K562 (cell line): ENCODE results near the gene VTCN1. TPM values are rescaled to one million over a fixed set of nuclear protein-coding genes. Genes with fewer than 3 reads are reported as not detected.

Source experiments
- ATAC-seq: fragments of 200-7000 bp; cut with Tn5 transposase; 3 replicates; pipeline ENCODE4 v1.9.1; 2020; ENCODE audit warnings: moderate library complexity
- BruUV-seq: library from RNA; stranded (reverse); fragments of 400-500 nt; replicated peaks from 2 replicates; lab custom pipeline; 2021; lab: Mats Ljungman, UMichigan
- CTCF ChIA-PET: fragments of 300-600 bp; formaldehyde crosslinking; extraction: SDS; loops from one replicate; lab custom pipeline; 2021; ENCODE audit warnings: low intra/inter-chr PET ratio; lab: Yijun Ruan, JAX
- POLR2A ChIA-PET: fragments of 300-600, 350-650 bp; sonication (Branson Sonifier 250); formaldehyde crosslinking; extraction: SDS; loops from one replicate; lab custom pipeline; 2021; ENCODE audit warnings: antibody characterized with exemption, inconsistent platforms; lab: Yijun Ruan, JAX
- DNase-seq, 4 experiments: peaks; one replicate each; pipeline versions ENCODE4 v3.0.0 to v3.0.0-alpha.2; 2011 to 2018; ENCODE audit warnings: low spot score in 3 of 4, mixed read lengths in 3 of 4; ENCODE audit errors: extremely low read depth in 1 of 4
- FAIRE-seq: peaks from 2 replicates; lab custom pipeline; 2011; peaks lifted over from hg19 to GRCh38; lab: Jason Lieb, UNC
- H2AFZ ChIP-seq: 2 replicates; pipeline ENCODE4 v1.6.0; 2011; ENCODE audit warnings: low read depth, low read length, control low read depth, inconsistent platforms
- H3K27ac ChIP-seq: fragments of 200-600 bp; 3 replicates; pipeline ENCODE4 v1.8.0; 2011; ENCODE audit warnings: low read depth, mild to moderate bottlenecking, control low read depth, inconsistent platforms, low read length, moderate library complexity, mixed read lengths; ENCODE audit errors: extremely low read depth
- H3K27me3 ChIP-seq, 2 experiments: fragments of 300-600 bp in 1 of 2; 2 replicates in 1 of 2; 3 replicates in 1 of 2; pipeline versions ENCODE4 v1.6.0 to v1.8.0; 2011; ENCODE audit warnings: inconsistent platforms in 2 of 2, low read length in 2 of 2, mild to moderate bottlenecking in 1 of 2, mixed read lengths in 1 of 2, moderate library complexity in 1 of 2; ENCODE audit not compliant: control insufficient read depth in 2 of 2, insufficient read depth in 2 of 2
- H3K36me3 ChIP-seq: fragments of 300-600 bp; 3 replicates; pipeline ENCODE4 v1.8.0; 2011; ENCODE audit warnings: mild to moderate bottlenecking, low read length, inconsistent platforms; ENCODE audit not compliant: control insufficient read depth, insufficient read depth
- H3K4me1 ChIP-seq, 2 experiments: fragments of 200-600 bp in 1 of 2; replicated peaks in 1 of 2; 2 replicates in 1 of 2; 3 replicates in 1 of 2; pipeline versions ENCODE4 v1.5.1 to v1.8.0; 2011; ENCODE audit warnings: inconsistent platforms in 2 of 2, low read length in 2 of 2, mild to moderate bottlenecking in 1 of 2, mixed read lengths in 1 of 2, moderate library complexity in 1 of 2; ENCODE audit not compliant: control insufficient read depth in 2 of 2, insufficient read depth in 2 of 2
- H3K4me2 ChIP-seq: 2 replicates; pipeline ENCODE4 v1.6.1; 2011; ENCODE audit warnings: low read length, control low read depth, inconsistent platforms, mixed read lengths; ENCODE audit not compliant: insufficient read depth
- H3K4me3 ChIP-seq: fragments of 200-600 bp; sonication (generic), shearing (Covaris generic); 2 replicates; pipeline ENCODE4 v1.5.1; 2016; ENCODE audit warnings: control low read depth, inconsistent platforms
- H3K79me2 ChIP-seq: fragments of 200-600 bp; 3 replicates; pipeline ENCODE4 v1.8.0; 2011; ENCODE audit warnings: low read length, inconsistent platforms; ENCODE audit not compliant: control insufficient read depth, insufficient read depth
- H3K9ac ChIP-seq, 2 experiments: 2 replicates each; pipeline versions ENCODE4 v1.6.0 to v1.6.1; 2011; ENCODE audit warnings: low read depth in 2 of 2, low read length in 2 of 2, control low read depth in 1 of 2, inconsistent platforms in 1 of 2, mild to moderate bottlenecking in 1 of 2, mixed read lengths in 1 of 2; ENCODE audit not compliant: insufficient read depth in 1 of 2
- H3K9me1 ChIP-seq: one replicate; pipeline ENCODE4 v1.6.0; 2011; ENCODE audit warnings: inconsistent platforms, mild to moderate bottlenecking, low read length, moderate library complexity; ENCODE audit not compliant: control insufficient read depth, insufficient read depth
- H3K9me3 ChIP-seq: replicated peaks from 2 replicates; pipeline ENCODE4 v1.5.1; 2011; ENCODE audit warnings: low read depth, low read length, inconsistent platforms; ENCODE audit not compliant: control insufficient read depth, insufficient read depth
- H4K20me1 ChIP-seq: replicated peaks from 2 replicates; pipeline ENCODE4 v1.6.1; 2011; ENCODE audit warnings: low read length, inconsistent platforms, mixed read lengths; ENCODE audit not compliant: control insufficient read depth, insufficient read depth
- EZH2 ChIP-seq: IDR thresholded peaks from 2 replicates; pipeline ENCODE4 v1.6.1; 2012; ENCODE audit warnings: low read depth, mild to moderate bottlenecking, inconsistent platforms, low read length, borderline replicate concordance
- MLX ChIP-seq, 2 experiments: fragments of 450-650 bp in 1 of 2; sonication (generic) in 1 of 2; formaldehyde crosslinking; conservative IDR thresholded peaks; 2 replicates each; pipeline versions ENCODE4 v1.4.0 to v1.8.1; 2020 to 2022; ENCODE audit warnings: mild to moderate bottlenecking in 1 of 2, missing genetic modification reagents in 1 of 2
- MTA1 ChIP-seq: fragments of 450-650 bp; IDR thresholded peaks from 2 replicates; pipeline ENCODE4 v1.6.1; 2017; ENCODE audit warnings: borderline replicate concordance
- REST ChIP-seq, 2 experiments: fragments of 450-650 bp; formaldehyde crosslinking in 1 of 2; IDR thresholded peaks; 2 replicates each; pipeline versions ENCODE4 v1.4.0 to v1.6.1; 2014 to 2020; ENCODE audit warnings: mild to moderate bottlenecking in 2 of 2, borderline replicate concordance in 1 of 2, low read depth in 1 of 2
- SRF ChIP-seq, 2 experiments: fragments of 250-450, 450-650 bp in 1 of 2; sonication (Bioruptor Pico) in 1 of 2; sonication (generic) in 1 of 2; formaldehyde crosslinking; IDR thresholded peaks; 2 replicates each; pipeline versions ENCODE4 v1.5.0 to v1.5.1; 2020 to 2022; ENCODE audit warnings: mild to moderate bottlenecking in 1 of 2, missing genetic modification reagents in 1 of 2
- TAF1 ChIP-seq: IDR thresholded peaks from 2 replicates; pipeline ENCODE4 v1.6.1; 2011; ENCODE audit warnings: mild to moderate bottlenecking, low read length, moderate library complexity; ENCODE audit not compliant: insufficient read depth, control insufficient read depth, severe bottlenecking; ENCODE audit errors: extremely low read depth
- XRCC4 ChIP-seq: IDR thresholded peaks from one replicate; pipeline ENCODE4 v1.6.1; 2011; ENCODE audit not compliant: insufficient read depth, insufficient read length; ENCODE audit errors: extremely low read depth
- ZNF586 ChIP-seq: fragments of 450-650 bp; formaldehyde crosslinking; conservative IDR thresholded peaks from 2 replicates; pipeline ENCODE4 v1.4.0; 2020; ENCODE audit warnings: mild to moderate bottlenecking, moderate library complexity
- WGBS: fragments of 100-300 bp; shearing (Covaris generic); methylation state at CpG from one replicate; pipeline ENCODE4 v1.1.6; 2016; ENCODE audit warnings: low coverage, mixed read lengths; ENCODE audit not compliant: insufficient coverage; ENCODE audit errors: missing lambda C conversion rate; 5-methylcytosine and 5-hydroxymethylcytosine counted together
- in situ Hi-C: fragments of 300-500 bp; cut with MboI; formaldehyde crosslinking; loops from 4 replicates; pipeline ENCODE4 v1.15.0; 2018; ENCODE audit warnings: inconsistent platforms, mixed read lengths
- intact Hi-C: fragments of 100-400 bp; cut with micrococcal nuclease; formaldehyde crosslinking; loops from 2 replicates; pipeline ENCODE4 v1.14.2; 2022
- polyA plus RNA-seq, 8 experiments: library from polyadenylated mRNA; depleted of rRNA in 4 of 8; stranded (reverse) in 5 of 8; unstranded in 3 of 8; fragments of >200 nt; fragmentation: Nextera tagmentation in 2 of 8; fragmentation: Illumina TruSeq in 1 of 8; extraction: Ambion mirVana in 2 of 8; extraction: Trizol in 1 of 8; gene quantifications; 2 replicates each; pipeline versions ENCODE4 v1.2.1 to v1.2.3, GENCODE V29; 2011 to 2014; ENCODE audit warnings: inconsistent platforms in 1 of 8, missing spikeins in 1 of 8
- total RNA-seq, 7 experiments: library from RNA; depleted of rRNA in 6 of 7; stranded (reverse); fragments of >200 nt in 6 of 7; fragmentation: Illumina TruSeq in 2 of 7; extraction: Trizol in 2 of 7; gene quantifications; 2 replicates each; pipeline versions ENCODE4 v1.2.1 to v1.2.3, GENCODE V29; 2011 to 2021; ENCODE audit warnings: low replicate concordance in 1 of 7

The VTCN1 gene
- total and polyA plus RNA-seq, 9 of the 15 experiments (the other 6 are each of a cell fraction or from before 2014, with no cell fraction given), result not detected

- intact Hi-C loops (no loop called here), in situ Hi-C loops (no loop called here)
- H3K4me3 ChIP-seq, result no peak overlapping the region
- DNase-seq, result no peak
- no peaks in the 10 kb centered on the region for H3K9me1 ChIP-seq
- POLR2A ChIA-PET, result interaction anchor here (1.4 to 2.7 kb wide), 3 partner anchors 8 to 13 kb away, joined by 4 to 16 read pairs (median 4); no protein-coding TSS in a partner anchor
- no peak overlapping the region for H3K4me2 ChIP-seq
- H3K9ac ChIP-seq, result no peak overlapping the region
- peaks cover 97% of the 10 kb centered on the region for H3K36me3 ChIP-seq
- no peak for FAIRE-seq
- ATAC-seq, result no peak
- no peaks in the 10 kb centered on the region for H3K79me2 ChIP-seq
- no peaks in the 10 kb centered on the region for H4K20me1 ChIP-seq
- H3K27me3 ChIP-seq, result no peaks in the 10 kb centered on the region
- H3K9me3 ChIP-seq, result no peaks in the 10 kb centered on the region
- H3K4me1 ChIP-seq, result peaks cover 4 to 21% of the 10 kb centered on the region in 2 experiments; a peak in 4 of 5 replicates
- 78% methylated on average over 6 of the region's 7 CpGs for WGBS
- no peak overlapping the region for H2AFZ ChIP-seq
- no TSS peak for BruUV-seq
- CTCF ChIA-PET, result no interaction called here
- no peak for TF ChIP-seq MLX (CRISPR knock-in tag; conservative IDR thresholded peaks at IDR 0.05)
- no peak for TF ChIP-seq SRF (CRISPR knock-in tag; IDR thresholded peaks at IDR 0.05)
- TF ChIP-seq XRCC4, result no peak
- no peak for TF ChIP-seq ZNF586 (CRISPR knock-in tag)
- TF ChIP-seq TAF1, result no peak
- TF ChIP-seq REST (IDR thresholded peaks at IDR 0.05; ENCODE audit: borderline replicate concordance), result no peak
- TF ChIP-seq REST (CRISPR knock-in tag; IDR thresholded peaks at IDR 0.05; ENCODE audit: low read depth), result no peak
- TF ChIP-seq MTA1, result no peak
- no peak for TF ChIP-seq EZH2
- no peak overlapping the region for H3K27ac ChIP-seq
Observed at GRCh38 chr1:117094841-117095604, 115.7 kb downstream of the VTCN1 start.
